Measurements from ENCODE around the gene LUZP2.

LUZP2 gene

GRCh38 chr11:25065746-25066145 lies 568.9 kb downstream of the LUZP2 start:
- H4K20me1 ChIP-seq (ENCODE audit: insufficient read depth, low read length): no peaks in the 10 kb centered on the region
- H3K36me3 ChIP-seq (ENCODE audit: insufficient read depth, low read length): no peaks in the 10 kb centered on the region
- no peaks in the 10 kb centered on the region for H3K9me3 ChIP-seq (ENCODE audit: low read length)
- no peaks in the 10 kb centered on the region for H3K27me3 ChIP-seq (ENCODE audit: insufficient read depth, low read length)
- H3K79me2 ChIP-seq (ENCODE audit: insufficient read depth, low read length): no peaks in the 10 kb centered on the region
- no peak for TF ChIP-seq CTCF (IDR thresholded peaks at IDR 0.05; ENCODE audit: low read length)
- TF ChIP-seq EZH2 (IDR thresholded peaks at IDR 0.05; ENCODE audit: borderline replicate concordance, low read length): no peak
- H3K4me1 ChIP-seq (ENCODE audit: insufficient read depth, low read length, severe bottlenecking): no peaks in the 10 kb centered on the region
- no peaks in the 10 kb centered on the region for H3K9me2 ChIP-seq (ENCODE audit: low read depth, low read length)
- H3K9ac ChIP-seq (ENCODE audit: low read length): no peak overlapping the region
- H3K4me3 ChIP-seq (ENCODE audit: low read depth, low read length, poor library complexity, severe bottlenecking): no peak overlapping the region
- no peak overlapping the region for H3K27ac ChIP-seq (ENCODE audit: low read depth, low read length, poor library complexity, severe bottlenecking)
- H2AFZ ChIP-seq (ENCODE audit: low read length): no peak overlapping the region
- no peak overlapping the region for H3K4me2 ChIP-seq (ENCODE audit: low read length)
- H3F3A ChIP-seq (ENCODE audit: insufficient read depth, low read length): no peaks in the 10 kb centered on the region

- H3K4me3 ChIP-seq (ENCODE audit: low read depth, low read length, poor library complexity, severe bottlenecking): no peak overlapping the region
- no peak overlapping the region for H3K9ac ChIP-seq (ENCODE audit: low read length)
- no peaks in the 10 kb centered on the region for H3K27me3 ChIP-seq (ENCODE audit: insufficient read depth, low read length)
- H3K9me3 ChIP-seq (ENCODE audit: low read length): no peaks in the 10 kb centered on the region
- H3K9me2 ChIP-seq (ENCODE audit: low read depth, low read length): no peaks in the 10 kb centered on the region
- no peaks in the 10 kb centered on the region for H4K20me1 ChIP-seq (ENCODE audit: insufficient read depth, low read length)
- no peaks in the 10 kb centered on the region for H3K36me3 ChIP-seq (ENCODE audit: insufficient read depth, low read length)
- H3F3A ChIP-seq (ENCODE audit: insufficient read depth, low read length): no peaks in the 10 kb centered on the region
- no peak overlapping the region for H3K27ac ChIP-seq (ENCODE audit: low read depth, low read length, poor library complexity, severe bottlenecking)
- no peak overlapping the region for H2AFZ ChIP-seq (ENCODE audit: low read length)
- H3K4me1 ChIP-seq (ENCODE audit: insufficient read depth, low read length, severe bottlenecking): no peaks in the 10 kb centered on the region
- H3K4me2 ChIP-seq (ENCODE audit: low read length): no peak overlapping the region
- TF ChIP-seq CTCF (IDR thresholded peaks at IDR 0.05; ENCODE audit: low read length): no peak
- TF ChIP-seq EZH2 (IDR thresholded peaks at IDR 0.05; ENCODE audit: borderline replicate concordance, low read length): no peak
- H3K79me2 ChIP-seq (ENCODE audit: insufficient read depth, low read length): no peaks in the 10 kb centered on the region
Measured at GRCh38 chr11:25066706-25067105, 569.9 kb downstream of the LUZP2 start.

- no peaks in the 10 kb centered on the region for H3K9me2 ChIP-seq (ENCODE audit: low read depth, low read length)
- no peaks in the 10 kb centered on the region for H3F3A ChIP-seq (ENCODE audit: insufficient read depth, low read length)
- no peaks in the 10 kb centered on the region for H3K36me3 ChIP-seq (ENCODE audit: insufficient read depth, low read length)
- no peaks in the 10 kb centered on the region for H3K4me1 ChIP-seq (ENCODE audit: insufficient read depth, low read length, severe bottlenecking)
- H3K27me3 ChIP-seq (ENCODE audit: insufficient read depth, low read length): no peaks in the 10 kb centered on the region
- H3K9ac ChIP-seq (ENCODE audit: low read length): no peak overlapping the region
- H3K79me2 ChIP-seq (ENCODE audit: insufficient read depth, low read length): no peaks in the 10 kb centered on the region
- H3K9me3 ChIP-seq (ENCODE audit: low read length): no peaks in the 10 kb centered on the region
- no peak overlapping the region for H2AFZ ChIP-seq (ENCODE audit: low read length)
- no peak overlapping the region for H3K4me2 ChIP-seq (ENCODE audit: low read length)
- no peak overlapping the region for H3K4me3 ChIP-seq (ENCODE audit: low read depth, low read length, poor library complexity, severe bottlenecking)
- TF ChIP-seq EZH2 (IDR thresholded peaks at IDR 0.05; ENCODE audit: borderline replicate concordance, low read length): no peak
- no peak for TF ChIP-seq CTCF (IDR thresholded peaks at IDR 0.05; ENCODE audit: low read length)
- H3K27ac ChIP-seq (ENCODE audit: low read depth, low read length, poor library complexity, severe bottlenecking): no peak overlapping the region
- no peaks in the 10 kb centered on the region for H4K20me1 ChIP-seq (ENCODE audit: insufficient read depth, low read length)
Measured at GRCh38 chr11:25068451-25068850, 571.6 kb downstream of the LUZP2 start.
